Left ventricle myocardium inferior (tissue), 1 donor: ENCODE results near the gene ARHGAP33. TPM values are rescaled to one million over a fixed set of nuclear protein-coding genes. Genes with fewer than 3 reads are reported as not detected.

Experiments used
- DNase-seq: peaks from one replicate; pipeline ENCODE4 v3.0.0-alpha.2; 2020
- H3K27ac ChIP-seq: fragments of 200-600 bp; replicated peaks from 2 replicates; pipeline ENCODE4 v1.8.0; 2021
- H3K27me3 ChIP-seq: fragments of 200-600 bp; 2 replicates; pipeline ENCODE4 v1.8.0; 2021; ENCODE audit warnings: low read depth
- H3K36me3 ChIP-seq: fragments of 200-600 bp; 2 replicates; pipeline ENCODE4 v1.8.0; 2021
- H3K4me1 ChIP-seq: fragments of 200-600 bp; 2 replicates; pipeline ENCODE4 v1.8.0; 2021
- H3K4me3 ChIP-seq: fragments of 200-600 bp; 2 replicates; pipeline ENCODE4 v1.8.0; 2021; ENCODE audit warnings: mild to moderate bottlenecking, moderate library complexity
- H3K9me3 ChIP-seq: fragments of 200-600 bp; replicated peaks from 2 replicates; pipeline ENCODE4 v1.8.0; 2021
- CTCF ChIP-seq: fragments of 200-600 bp; IDR thresholded peaks from 2 replicates; pipeline ENCODE4 v1.8.0; 2021; ENCODE audit warnings: antibody characterized with exemption, mild to moderate bottlenecking, borderline replicate concordance
- intact Hi-C: fragments of 100-400 bp; cut with micrococcal nuclease; formaldehyde crosslinking; loops from one replicate; pipeline ENCODE4 v1.11.0; 2022
- total RNA-seq: library from RNA; stranded (reverse); fragmentation: NEBNext Ultra II Directional; extraction: Animal tissue kit (Norgen Biotek cat#: 25700); gene quantifications from one replicate; pipeline ENCODE4 v1.2.1, GENCODE V29; 2021
- donor health status: DM: no; HTN: yes; CAD: no; lungs with severe emphysema.

ARHGAP33 gene
- total RNA-seq, 1 donor from 2014 or later = 3.8 TPM

- no peak for TF ChIP-seq CTCF
- Histone ChIP-seq H3K9me3 (no peaks in the 10 kb centered on the region), H3K27me3 (no peaks in the 10 kb centered on the region), H3K36me3 (peaks cover 1% of the 10 kb centered on the region), H3K27ac (no peak overlapping the region), H3K4me3 (peak overlapping the region; percentile 94), H3K4me1 (peaks cover 21% of the 10 kb centered on the region)
- no peak for DNase-seq
- intact Hi-C loops = no loop called here
These were observed 392 bp upstream of the ARHGAP33 start for GRCh38 chr19:35775046-35775297.

- TF ChIP-seq CTCF = no peak
- no peaks in the 10 kb centered on the region for H3K9me3 ChIP-seq
- no peaks in the 10 kb centered on the region for H3K27me3 ChIP-seq
- peak overlapping the region; percentile 94 for H3K4me3 ChIP-seq
- H3K36me3 ChIP-seq = peaks cover 13% of the 10 kb centered on the region
- H3K27ac ChIP-seq = no peak overlapping the region
- intact Hi-C loops = no loop called here
- peaks cover 21% of the 10 kb centered on the region for H3K4me1 ChIP-seq
- DNase-seq = no peak
These were observed 881 bp downstream of the ARHGAP33 start for GRCh38 chr19:35776102-35776788.

GRCh38 chr19:35777086-35777841, 1.9 kb downstream of the ARHGAP33 start:
- no peak overlapping the region for H3K27ac ChIP-seq
- no peaks in the 10 kb centered on the region for H3K9me3 ChIP-seq
- intact Hi-C loops = no loop called here
- H3K4me3 ChIP-seq = no peak overlapping the region
- peaks cover 15% of the 10 kb centered on the region for H3K36me3 ChIP-seq
- H3K27me3 ChIP-seq = no peaks in the 10 kb centered on the region
- H3K4me1 ChIP-seq = peaks cover 21% of the 10 kb centered on the region
- DNase-seq = no peak
- no peak for TF ChIP-seq CTCF

- Histone ChIP-seq H3K36me3 (peaks cover 15% of the 10 kb centered on the region), H3K9me3 (no peaks in the 10 kb centered on the region), H3K27me3 (no peaks in the 10 kb centered on the region), H3K27ac (no peak overlapping the region), H3K4me1 (peaks cover 21% of the 10 kb centered on the region), H3K4me3 (no peak overlapping the region)
- intact Hi-C loops = no loop called here
- no peak for DNase-seq
- no peak for TF ChIP-seq CTCF
These were observed 2.6 kb downstream of the ARHGAP33 start for GRCh38 chr19:35777961-35778360.

GRCh38 chr19:35779033-35779432, 3.7 kb downstream of the ARHGAP33 start:
- Histone ChIP-seq H3K27me3 (no peaks in the 10 kb centered on the region), H3K4me1 (peaks cover 21% of the 10 kb centered on the region), H3K9me3 (no peaks in the 10 kb centered on the region), H3K36me3 (peaks cover 15% of the 10 kb centered on the region), H3K4me3 (no peak overlapping the region), H3K27ac (no peak overlapping the region)
- intact Hi-C loops = no loop called here
- no peak for DNase-seq
- no peak for TF ChIP-seq CTCF
